Brain microvascular endothelial cell (primary cell): ENCODE results near the gene ALG9.
A peak's percentile ranks its signal among the peaks of the same experiment; 100 is the strongest.
"Not testable (repeated sequence)": the region's sequence is repeated elsewhere in the genome, so short reads cannot be mapped to it uniquely, and the experiment has no call there.

Experiments
- DNase-seq: peaks from one replicate; pipeline ENCODE4 v3.0.0-alpha.2; 2020
- H3K27ac ChIP-seq: fragments of 250-450 bp; sonication (Bioruptor Pico); 2 replicates; pipeline ENCODE4 v1.5.1; 2020; ENCODE audit warnings: mild to moderate bottlenecking, moderate library complexity
- H3K27me3 ChIP-seq: fragments of 250-450 bp; sonication (Bioruptor Pico); replicated peaks from 2 replicates; pipeline ENCODE4 v1.5.1; 2020; ENCODE audit warnings: mild to moderate bottlenecking
- H3K36me3 ChIP-seq: fragments of 250-450 bp; sonication (Bioruptor Pico); replicated peaks from 2 replicates; pipeline ENCODE4 v1.5.1; 2020; ENCODE audit warnings: mild to moderate bottlenecking
- H3K4me3 ChIP-seq: 2 replicates; pipeline ENCODE4 v1.5.1; 2011; ENCODE audit warnings: low read depth, mild to moderate bottlenecking, control low read depth, low read length, moderate library complexity
- in situ Hi-C: cut with HindIII; loops from 2 replicates; pipeline ENCODE4 v1.10.0; 2017; ENCODE audit warnings: low sequenced_read_pairs, low pct_ligation_motif_present
- TF ChIP-seq, protein P1 (sequence below): IDR thresholded peaks from 2 replicates; pipeline ENCODE4 v1.5.1; 2011; ENCODE audit warnings: low read depth, mild to moderate bottlenecking, moderate library complexity, low read length, control low read depth, inconsistent platforms; ENCODE audit errors: missing control alignments

Gene ALG9

DNA sequence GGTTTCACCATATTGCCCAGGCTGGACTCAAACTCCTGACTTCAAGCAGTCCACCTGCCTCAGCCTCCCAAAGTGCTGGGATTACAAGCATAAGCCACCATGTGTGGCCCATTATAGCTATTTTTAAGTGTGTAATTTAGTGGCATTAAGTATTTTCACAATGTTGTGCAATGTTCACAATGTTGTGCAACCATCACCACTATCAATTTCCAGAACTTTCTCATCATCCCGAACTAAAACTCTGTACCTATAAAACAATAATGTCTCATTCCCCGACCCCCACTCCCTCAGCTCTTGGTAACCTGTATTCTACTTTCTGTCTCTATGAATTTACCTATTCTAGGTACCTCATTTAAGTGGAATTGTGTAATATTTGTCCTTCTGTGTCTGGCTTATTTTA lies 15.5 kb upstream of the ALG9 start:
- in situ Hi-C loops: no loop called here

DNA sequence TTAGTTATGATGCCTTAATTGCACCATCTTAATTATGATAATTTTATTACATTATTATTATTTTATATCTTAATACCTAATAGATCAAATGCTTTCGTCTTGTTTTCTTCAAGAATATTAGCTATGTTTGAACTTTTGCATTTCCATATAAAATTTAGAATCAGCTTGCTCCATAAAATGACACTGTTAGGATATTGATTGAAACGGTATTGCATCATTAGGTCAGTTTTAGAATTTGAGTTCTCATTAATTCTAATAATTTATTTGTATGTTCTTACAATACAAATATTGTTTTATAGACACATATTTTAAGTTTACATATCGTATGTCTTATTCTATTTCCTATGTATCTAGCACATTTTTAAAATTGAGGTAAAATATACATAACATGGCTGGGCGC lies 14.7 kb upstream of the ALG9 start:
- in situ Hi-C loops: no loop called here
- H3K27ac ChIP-seq: no peak overlapping the region
- no peak overlapping the region for H3K4me3 ChIP-seq
- H3K36me3 ChIP-seq: no peaks in the 10 kb centered on the region
- TF ChIP-seq, protein P1, sequence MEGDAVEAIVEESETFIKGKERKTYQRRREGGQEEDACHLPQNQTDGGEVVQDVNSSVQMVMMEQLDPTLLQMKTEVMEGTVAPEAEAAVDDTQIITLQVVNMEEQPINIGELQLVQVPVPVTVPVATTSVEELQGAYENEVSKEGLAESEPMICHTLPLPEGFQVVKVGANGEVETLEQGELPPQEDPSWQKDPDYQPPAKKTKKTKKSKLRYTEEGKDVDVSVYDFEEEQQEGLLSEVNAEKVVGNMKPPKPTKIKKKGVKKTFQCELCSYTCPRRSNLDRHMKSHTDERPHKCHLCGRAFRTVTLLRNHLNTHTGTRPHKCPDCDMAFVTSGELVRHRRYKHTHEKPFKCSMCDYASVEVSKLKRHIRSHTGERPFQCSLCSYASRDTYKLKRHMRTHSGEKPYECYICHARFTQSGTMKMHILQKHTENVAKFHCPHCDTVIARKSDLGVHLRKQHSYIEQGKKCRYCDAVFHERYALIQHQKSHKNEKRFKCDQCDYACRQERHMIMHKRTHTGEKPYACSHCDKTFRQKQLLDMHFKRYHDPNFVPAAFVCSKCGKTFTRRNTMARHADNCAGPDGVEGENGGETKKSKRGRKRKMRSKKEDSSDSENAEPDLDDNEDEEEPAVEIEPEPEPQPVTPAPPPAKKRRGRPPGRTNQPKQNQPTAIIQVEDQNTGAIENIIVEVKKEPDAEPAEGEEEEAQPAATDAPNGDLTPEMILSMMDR: no peak
- no peak for DNase-seq
- H3K27me3 ChIP-seq: no peaks in the 10 kb centered on the region

More for the DNA sequence above, 15.5 kb upstream of the ALG9 start:
- TF ChIP-seq, protein P1: no peak
- no peak overlapping the region for H3K4me3 ChIP-seq
- H3K27ac ChIP-seq: no peak overlapping the region
- H3K36me3 ChIP-seq: no peaks in the 10 kb centered on the region
- no peaks in the 10 kb centered on the region for H3K27me3 ChIP-seq
- no peak for DNase-seq

DNA sequence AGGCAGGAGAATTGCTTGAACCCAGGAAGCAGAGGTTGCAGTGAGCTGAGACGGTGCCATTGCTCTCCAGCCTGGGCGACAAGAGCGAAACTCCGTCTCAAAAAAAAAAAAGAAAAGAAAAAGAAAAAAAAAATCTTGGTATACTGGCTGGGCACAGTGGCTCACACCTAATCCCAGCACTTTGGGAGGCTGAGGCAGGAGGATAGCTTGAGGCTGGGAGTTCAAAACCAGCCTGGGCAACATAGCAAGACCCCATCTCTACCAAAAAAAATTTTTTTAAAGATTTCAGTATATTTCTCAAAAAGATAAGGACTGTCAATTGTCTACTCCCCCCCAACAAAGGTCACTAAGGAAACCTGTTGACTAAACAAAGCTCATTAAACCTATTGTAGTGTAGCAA lies 13.7 kb upstream of the ALG9 start:
- H3K36me3 ChIP-seq, H3K4me3 ChIP-seq, DNase-seq, in situ Hi-C loops, H3K27me3 ChIP-seq, H3K27ac ChIP-seq: not testable (repeated sequence)

DNA sequence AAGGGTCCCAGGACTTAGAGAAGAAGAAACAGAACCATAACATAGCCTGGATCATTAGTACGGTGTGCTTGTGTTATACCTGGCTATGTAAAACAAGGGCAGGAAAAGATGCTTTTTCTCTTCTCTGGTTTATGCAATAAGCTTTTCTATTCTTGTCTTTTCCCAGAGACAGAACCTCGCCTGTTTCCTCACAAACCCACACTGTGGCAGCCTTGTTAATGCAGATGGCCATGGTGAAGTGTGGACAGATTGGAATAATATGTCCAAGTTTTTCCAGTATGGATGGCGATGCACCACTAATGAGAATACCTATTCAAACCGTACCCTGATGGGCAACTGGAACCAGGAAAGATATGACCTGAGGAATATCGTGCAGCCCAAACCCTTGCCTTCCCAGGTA lies 10.8 kb upstream of the ALG9 start:
- Histone ChIP-seq H3K4me3 (no peak overlapping the region), H3K27ac (no peak overlapping the region), H3K27me3 (no peaks in the 10 kb centered on the region), H3K36me3 (no peaks in the 10 kb centered on the region)
- in situ Hi-C loops: no loop called here
- TF ChIP-seq, protein P1: no peak
- no peak for DNase-seq

DNA sequence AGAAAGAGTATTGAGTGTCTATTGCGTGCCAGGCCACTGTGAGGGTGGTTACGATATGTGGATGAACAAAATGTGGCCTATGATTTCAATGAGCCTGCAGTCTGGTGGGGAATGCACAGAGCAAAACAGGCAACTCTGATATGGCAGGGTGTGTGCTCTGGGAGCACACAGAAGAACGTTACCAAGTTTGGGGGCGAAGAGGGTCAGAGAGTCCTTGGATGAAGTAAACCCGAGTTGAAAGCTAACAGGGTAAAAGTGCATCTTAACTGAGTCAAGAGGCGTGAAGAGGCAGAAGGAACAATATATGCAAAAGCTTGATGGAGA lies 8.2 kb upstream of the ALG9 start:
- Histone ChIP-seq H3K27ac (peak overlapping the region; percentile 96), H3K4me3 (peak overlapping the region; percentile 89), H3K36me3 (peaks cover 2% of the 10 kb centered on the region), H3K27me3 (no peaks in the 10 kb centered on the region)
- TF ChIP-seq, protein P1: no peak
- no peak for DNase-seq
- in situ Hi-C loops: no loop called here

DNA sequence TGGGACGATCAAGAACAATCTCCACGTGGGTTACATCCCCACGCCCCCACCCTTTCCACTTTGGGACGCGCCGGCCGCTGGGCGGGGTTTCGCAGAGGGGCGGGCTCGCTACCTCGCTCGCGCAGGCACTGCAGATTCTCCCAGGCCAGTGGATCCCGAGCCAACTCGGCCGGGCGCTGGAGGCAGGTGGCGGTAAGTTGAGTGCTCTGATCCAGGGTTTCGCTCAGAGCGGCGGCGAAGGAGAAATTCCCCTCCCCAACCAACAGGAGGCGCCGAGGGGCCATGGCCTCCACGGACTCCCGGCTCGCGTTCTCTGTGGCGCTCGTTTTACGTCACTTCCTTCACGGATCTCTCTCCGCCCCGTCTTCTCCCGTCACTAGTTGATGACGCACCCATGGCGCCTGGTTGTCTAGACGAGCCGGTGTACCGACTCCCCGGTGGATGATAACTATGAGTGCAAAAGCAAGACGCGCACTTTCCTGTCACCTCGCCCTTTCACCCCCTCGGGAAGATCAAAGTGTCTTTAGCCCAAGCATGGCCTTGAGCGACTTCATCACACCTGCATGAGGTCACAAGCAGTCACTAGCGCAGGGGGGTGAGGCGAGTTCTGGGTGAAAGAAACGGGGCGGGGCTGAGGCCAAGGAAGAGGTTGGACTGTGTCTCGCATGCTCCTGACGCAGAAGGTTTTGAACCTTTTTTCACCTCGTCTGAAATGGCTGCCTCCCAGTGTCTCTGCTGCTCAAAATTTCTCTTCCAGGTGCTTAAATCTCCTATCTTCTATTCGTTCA lies 7.7 kb upstream of the ALG9 start, which contains the start of the genes CFAP68 and FDXACB1:
Gene CFAP68, plus strand, starts transcription at position 693 of the 788 bp plus-strand sequence. Its CDS starts 20 bp downstream, at position 713.
Gene FDXACB1, minus strand, starts transcription at position 317 of the 788 bp plus-strand sequence. Its CDS starts 33 bp downstream, at position 284.
- TF ChIP-seq, protein P1: peak; percentile 96
- H3K27me3 ChIP-seq: no peaks in the 10 kb centered on the region

More for the DNA sequence above, 7.7 kb upstream of the ALG9 start, which contains the start of the genes CFAP68 and FDXACB1:
- peak; percentile 97 for DNase-seq
- Histone ChIP-seq H3K27ac (peak within 1 kb of the TSS; percentile 96), H3K36me3 (peaks cover 2% of the 10 kb centered on the region), H3K4me3 (peak within 1 kb of the TSS; percentile 89)
- in situ Hi-C loops: no loop called here
